ENCODE measurements around the gene TBCB. TPM values are rescaled to one million over a fixed set of nuclear protein-coding genes. Genes with fewer than 3 reads are reported as not detected.
A peak's percentile ranks its signal among the peaks of the same experiment; 100 is the strongest.
"Not testable (repeated sequence)": the region's sequence is repeated elsewhere in the genome, so short reads cannot be mapped to it uniquely, and the experiment has no call there.

The TBCB gene
- total and polyA plus RNA-seq, 3 experiments from 2014 or later = 135 to 261 (median 137) TPM

- POLR2A ChIA-PET; H3K27ac ChIP-seq (ENCODE audit: low read depth, low read length); H3K4me3 ChIP-seq (ENCODE audit: low read length); H3K36me3 Mint-ChIP-seq; H3K36me3 ChIP-seq (ENCODE audit: insufficient read depth, low read length); H3K27me3 Mint-ChIP-seq; H3K4me1 Mint-ChIP-seq; DNase-seq; H3K4me1 ChIP-seq (ENCODE audit: insufficient read depth, low read length); H3K27me3 ChIP-seq (ENCODE audit: insufficient read depth, low read length, poor library complexity, severe bottlenecking); H3K4me3 Mint-ChIP-seq; H3K9me3 Mint-ChIP-seq; H3K9me3 ChIP-seq (ENCODE audit: low read length): not testable (repeated sequence)
- H3K27ac Mint-ChIP-seq = peak overlapping the region in 2 of 8 donors; percentile 10 to 95
- CTCF ChIA-PET = interaction anchor here (13.0 kb wide), 1 partner anchor 46 kb away, joined by 165 read pairs; no protein-coding TSS in a partner anchor
Measured at GRCh38 chr19:36173846-36174245, 58.6 kb downstream of the TBCB start.

Other genes starting within 250 kb of the TBCB start
- under 1 TPM; 0.85 to 0.86 TPM for gene APLP1, start 246.9 kb upstream of the TBCB start, total RNA-seq
- not detected for gene APLP1, start 246.9 kb upstream of the TBCB start, polyA plus RNA-seq
- 10 to 100 TPM; 63.3 to 66.5 TPM for gene NFKBID, start 214.9 kb upstream of the TBCB start, total RNA-seq
- gene NFKBID, start 214.9 kb upstream of the TBCB start, polyA plus RNA-seq = 3.0 TPM
- 10 to 100 TPM; 53.4 to 60.1 TPM for gene HCST, start 212.9 kb upstream of the TBCB start, total RNA-seq
- 1,883 TPM for gene HCST, start 212.9 kb upstream of the TBCB start, polyA plus RNA-seq
- gene TYROBP, start 207.2 kb upstream of the TBCB start, total RNA-seq = 1 to 10 TPM; 6.4 to 6.8 TPM
- gene TYROBP, start 207.2 kb upstream of the TBCB start, polyA plus RNA-seq = 96.2 TPM
- gene LRFN3, start 179.1 kb upstream of the TBCB start, total RNA-seq = 10 to 100 TPM; 12.4 to 12.5 TPM
- gene LRFN3, start 179.1 kb upstream of the TBCB start, polyA plus RNA-seq = 3.0 TPM
- gene SDHAF1, start 120.3 kb upstream of the TBCB start, total RNA-seq = 10 to 100 TPM; 21.0 to 21.9 TPM
- 54.2 TPM for gene SDHAF1, start 120.3 kb upstream of the TBCB start, polyA plus RNA-seq
- gene SYNE4, start 106.7 kb upstream of the TBCB start, total RNA-seq = 1 to 10 TPM; 1.2 to 1.9 TPM
- gene SYNE4, start 106.7 kb upstream of the TBCB start, polyA plus RNA-seq = not detected
- gene ALKBH6, start 101.3 kb upstream of the TBCB start, total RNA-seq = 10 to 100 TPM; 37.2 to 41.3 TPM
- gene ALKBH6, start 101.3 kb upstream of the TBCB start, polyA plus RNA-seq = 21.2 TPM
- gene CLIP3, start 82.6 kb upstream of the TBCB start, total RNA-seq = under 1 TPM; 0.29 to 0.33 TPM
- gene CLIP3, start 82.6 kb upstream of the TBCB start, polyA plus RNA-seq = 0.39 TPM
- gene THAP8, start 61.2 kb upstream of the TBCB start, total RNA-seq = 1 to 10 TPM; 1.3 to 1.9 TPM
- 8.5 TPM for gene THAP8, start 61.2 kb upstream of the TBCB start, polyA plus RNA-seq
- gene WDR62, start 60.6 kb upstream of the TBCB start, total RNA-seq = 10 to 100 TPM; 15.7 to 15.8 TPM
- gene WDR62, start 60.6 kb upstream of the TBCB start, polyA plus RNA-seq = 0.37 TPM
- not detected for gene OVOL3, start 4.3 kb upstream of the TBCB start, total RNA-seq
- gene OVOL3, start 4.3 kb upstream of the TBCB start, polyA plus RNA-seq = not detected
- 100 to 1,000 TPM; 118 to 131 TPM for gene POLR2I, start 593 bp upstream of the TBCB start, total RNA-seq
- 159 TPM for gene POLR2I, start 593 bp upstream of the TBCB start, polyA plus RNA-seq
- gene CAPNS1, start 24.6 kb downstream of the TBCB start, total RNA-seq = 100 to 1,000 TPM; 415 to 432 TPM
- gene CAPNS1, start 24.6 kb downstream of the TBCB start, polyA plus RNA-seq = 167 TPM
- gene COX7A1, start 37.0 kb downstream of the TBCB start, total RNA-seq = not detected
- not detected for gene COX7A1, start 37.0 kb downstream of the TBCB start, polyA plus RNA-seq
- 1 to 10 TPM; 2.1 to 2.5 TPM for gene ZNF565, start 99.2 kb downstream of the TBCB start, total RNA-seq
- 6.4 TPM for gene ZNF565, start 99.2 kb downstream of the TBCB start, polyA plus RNA-seq
- 100 to 1,000 TPM; 122 to 129 TPM for gene ZNF146, start 99.6 kb downstream of the TBCB start, total RNA-seq
- gene ZNF146, start 99.6 kb downstream of the TBCB start, polyA plus RNA-seq = 80.6 TPM